Fibroblast of mammary gland (primary cell): ENCODE data around the gene ANO4.
A peak's percentile ranks its signal among the peaks of the same experiment; 100 is the strongest.
"Not testable (repeated sequence)": the region's sequence is repeated elsewhere in the genome, so short reads cannot be mapped to it uniquely, and the experiment has no call there.

ENCODE experiments used
- DNase-seq: peaks from one replicate; pipeline ENCODE4 v3.0.0-alpha.2; 2010; ENCODE audit warnings: low read depth
- H3K4me3 ChIP-seq: 2 replicates; pipeline ENCODE4 v1.5.1; 2011; ENCODE audit warnings: low read depth, mild to moderate bottlenecking, low read length, moderate library complexity; ENCODE audit not compliant: control insufficient read depth
- TF ChIP-seq, protein P1 (sequence below): conservative IDR thresholded peaks from 2 replicates; pipeline ENCODE4 v1.5.1; 2011; ENCODE audit warnings: low read depth, low read length, inconsistent platforms; ENCODE audit not compliant: control insufficient read depth, insufficient read depth

Gene ANO4

GRCh38 chr12:101078536-101079285 is 284.1 kb downstream of the ANO4 start:
- TF ChIP-seq, protein P1, sequence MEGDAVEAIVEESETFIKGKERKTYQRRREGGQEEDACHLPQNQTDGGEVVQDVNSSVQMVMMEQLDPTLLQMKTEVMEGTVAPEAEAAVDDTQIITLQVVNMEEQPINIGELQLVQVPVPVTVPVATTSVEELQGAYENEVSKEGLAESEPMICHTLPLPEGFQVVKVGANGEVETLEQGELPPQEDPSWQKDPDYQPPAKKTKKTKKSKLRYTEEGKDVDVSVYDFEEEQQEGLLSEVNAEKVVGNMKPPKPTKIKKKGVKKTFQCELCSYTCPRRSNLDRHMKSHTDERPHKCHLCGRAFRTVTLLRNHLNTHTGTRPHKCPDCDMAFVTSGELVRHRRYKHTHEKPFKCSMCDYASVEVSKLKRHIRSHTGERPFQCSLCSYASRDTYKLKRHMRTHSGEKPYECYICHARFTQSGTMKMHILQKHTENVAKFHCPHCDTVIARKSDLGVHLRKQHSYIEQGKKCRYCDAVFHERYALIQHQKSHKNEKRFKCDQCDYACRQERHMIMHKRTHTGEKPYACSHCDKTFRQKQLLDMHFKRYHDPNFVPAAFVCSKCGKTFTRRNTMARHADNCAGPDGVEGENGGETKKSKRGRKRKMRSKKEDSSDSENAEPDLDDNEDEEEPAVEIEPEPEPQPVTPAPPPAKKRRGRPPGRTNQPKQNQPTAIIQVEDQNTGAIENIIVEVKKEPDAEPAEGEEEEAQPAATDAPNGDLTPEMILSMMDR: no peak
- no peak overlapping the region for H3K4me3 ChIP-seq
- DNase-seq: no peak

- TF ChIP-seq, protein P1: no peak
- no peak overlapping the region for H3K4me3 ChIP-seq
Observed at GRCh38 chr12:101082706-101083105, 288.1 kb downstream of the ANO4 start.

DNA sequence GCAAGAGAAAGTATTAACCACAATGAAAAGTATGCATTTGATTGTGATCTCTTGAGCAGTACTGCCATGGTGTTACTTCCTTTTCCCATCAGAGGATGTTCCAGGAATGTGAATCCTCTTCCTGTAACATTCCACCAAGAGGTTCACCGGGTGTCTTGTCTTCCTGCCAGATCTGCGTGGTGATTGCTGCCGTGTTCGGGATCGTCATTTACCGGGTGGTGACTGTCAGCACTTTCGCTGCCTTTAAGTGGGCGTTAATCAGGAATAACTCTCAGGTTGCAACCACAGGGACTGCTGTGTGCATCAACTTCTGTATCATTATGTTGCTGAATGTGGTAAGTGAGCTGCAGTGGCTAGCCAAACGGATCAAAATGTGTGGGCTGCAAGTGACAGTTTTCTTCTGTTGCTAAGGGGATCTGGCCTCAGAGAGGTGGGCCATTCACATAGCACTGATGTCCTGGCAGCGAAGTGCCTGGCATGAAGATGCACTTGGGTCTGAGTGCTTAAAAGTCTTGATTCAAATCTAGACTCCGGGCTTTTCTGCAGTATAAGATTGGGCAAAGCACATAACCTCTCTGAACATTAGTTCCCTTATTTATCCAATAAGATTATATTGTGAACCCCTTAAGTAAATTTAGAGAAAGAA is 292.0 kb downstream of the ANO4 start:
- peak; percentile 61 for DNase-seq
- TF ChIP-seq, protein P1: no peak
- H3K4me3 ChIP-seq: no peak overlapping the region

More at GRCh38 chr12:101082706-101083105, 288.1 kb downstream of the ANO4 start:
- no peak for DNase-seq

DNA sequence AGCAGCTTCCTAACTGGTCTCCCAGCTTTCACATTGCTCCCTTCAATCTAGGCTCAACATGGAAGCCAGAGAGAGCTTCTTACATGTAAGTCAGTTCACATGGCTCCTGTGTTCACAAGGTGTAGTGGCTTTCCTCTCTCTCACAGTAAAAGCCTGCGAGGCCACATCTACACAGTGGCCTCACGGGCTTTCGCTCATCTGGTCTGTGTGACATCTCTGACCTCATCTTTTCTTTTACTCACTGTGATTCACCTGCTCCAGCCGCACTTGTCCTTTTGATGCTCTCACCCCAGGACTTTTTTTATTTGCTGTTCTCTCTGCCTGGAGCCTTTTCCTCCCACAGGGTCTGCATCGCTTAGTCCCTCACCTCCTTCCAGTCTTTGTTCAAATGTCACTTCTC is 293.3 kb downstream of the ANO4 start:
- no peak overlapping the region for H3K4me3 ChIP-seq
- TF ChIP-seq, protein P1: no peak
- DNase-seq: no peak

DNA sequence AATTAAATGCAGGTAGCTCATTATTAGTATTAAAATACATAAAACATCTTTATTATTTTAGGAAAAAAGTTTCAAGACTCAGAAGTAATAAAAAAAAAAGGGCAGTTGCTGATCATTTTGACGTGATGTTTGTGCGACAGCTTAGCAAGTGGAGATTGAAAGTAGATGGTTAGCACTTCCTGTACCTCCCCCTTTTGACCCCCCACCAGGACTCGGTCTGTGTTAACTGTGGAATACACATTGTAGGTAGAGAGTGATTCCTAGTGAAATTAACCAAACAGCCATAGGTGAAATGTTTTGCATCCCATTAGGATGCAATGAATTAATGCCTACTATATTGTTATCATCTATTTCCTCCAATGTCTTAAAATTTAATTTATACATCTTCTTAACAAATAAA is 294.7 kb downstream of the ANO4 start:
- DNase-seq: no peak
- TF ChIP-seq, protein P1: no peak
- H3K4me3 ChIP-seq: no peak overlapping the region

DNA sequence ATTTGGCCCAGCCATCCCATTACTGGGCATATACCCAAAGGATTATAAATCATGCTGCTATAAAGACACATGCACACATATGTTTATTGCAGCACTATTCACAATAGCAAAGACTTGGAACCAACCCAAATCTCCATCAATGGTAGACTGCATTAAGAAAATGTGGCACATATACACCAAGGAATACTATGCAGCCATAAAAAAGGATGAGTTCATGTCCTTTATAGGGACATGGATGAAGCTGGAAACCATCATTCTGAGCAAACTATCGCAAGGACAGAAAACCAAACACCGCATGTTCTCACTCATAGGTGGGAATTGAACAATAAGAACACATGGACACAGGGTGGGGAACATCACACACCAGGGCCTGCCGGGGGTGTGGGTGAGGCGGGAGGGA is 295.6 kb downstream of the ANO4 start:
- H3K4me3 ChIP-seq, DNase-seq: not testable (repeated sequence)

- TF ChIP-seq, protein P1: no peak
- no peak overlapping the region for H3K4me3 ChIP-seq
- no peak for DNase-seq
Observed at GRCh38 chr12:101097829-101098580, 303.4 kb downstream of the ANO4 start.
